22Rv1 (cell line): ENCODE data around the gene CACNG4.

Experiments
- CTCF ChIP-seq: fragments of 450-650 bp; IDR thresholded peaks from 2 replicates; pipeline ENCODE4 v1.5.1; 2017; ENCODE audit warnings: mild to moderate bottlenecking
- ZFX ChIP-seq: fragments of 450-650 bp; IDR thresholded peaks from 2 replicates; pipeline ENCODE4 v1.6.1; 2017; ENCODE audit warnings: antibody characterized with exemption, borderline replicate concordance

- no peak for TF ChIP-seq CTCF
- no peak for TF ChIP-seq ZFX
These were observed 102.2 kb downstream of the CACNG4 start for GRCh38 chr17:67066717-67067116.
